Activated CD4-positive, alpha-beta memory T cell treated with anti-CD3 and anti-CD28 coated beads for 36 hours (primary cell): ENCODE measurements around the gene GJD3. TPM values are rescaled to one million over a fixed set of nuclear protein-coding genes. Genes with fewer than 3 reads are reported as not detected.
"Not testable (repeated sequence)": the region's sequence is repeated elsewhere in the genome, so short reads cannot be mapped to it uniquely, and the experiment has no call there.

Experiments used
- CTCF ChIA-PET: fragments of 350-600 bp; sonication (Branson Sonifier 250); formaldehyde crosslinking; loops from one replicate; lab custom pipeline; 2021; ENCODE audit warnings: antibody characterized with exemption, inconsistent platforms; lab: Charles Lee
- POLR2A ChIA-PET: fragments of 350-600 bp; sonication (Branson Sonifier 250); formaldehyde crosslinking; loops from one replicate; lab custom pipeline; 2021; ENCODE audit warnings: antibody characterized with exemption; lab: Charles Lee
- DNase-seq: peaks from one replicate; pipeline ENCODE4 v3.0.0-alpha.2; 2020
- H3K27ac Mint-ChIP-seq: one replicate; pipeline ENCODE4 v1.8.0; 2021; ENCODE audit warnings: mixed read lengths
- H3K27me3 Mint-ChIP-seq: one replicate; pipeline ENCODE4 v1.8.0; 2021; ENCODE audit warnings: mixed read lengths
- H3K36me3 Mint-ChIP-seq: one replicate; pipeline ENCODE4 v1.8.0; 2021; ENCODE audit warnings: mixed read lengths
- H3K4me1 Mint-ChIP-seq: one replicate; pipeline ENCODE4 v1.8.0; 2021; ENCODE audit warnings: low read depth, mixed read lengths
- H3K4me3 Mint-ChIP-seq: one replicate; pipeline ENCODE4 v1.8.0; 2021; ENCODE audit warnings: mild to moderate bottlenecking, mixed read lengths
- H3K9me3 Mint-ChIP-seq: one replicate; pipeline ENCODE4 v1.8.0; 2021; ENCODE audit warnings: mixed read lengths
- intact Hi-C: fragments of 100-400 bp; cut with micrococcal nuclease; formaldehyde crosslinking; loops from one replicate; pipeline ENCODE4 v1.15.1; 2023
- total RNA-seq, 2 experiments: library from RNA; stranded (reverse); gene quantifications; one replicate each; pipeline ENCODE4 v1.2.3, GENCODE V29; 2021

GJD3 gene
- total RNA-seq, 2 experiments from 2014 or later: 0.27 TPM; not detected in 1

DNA sequence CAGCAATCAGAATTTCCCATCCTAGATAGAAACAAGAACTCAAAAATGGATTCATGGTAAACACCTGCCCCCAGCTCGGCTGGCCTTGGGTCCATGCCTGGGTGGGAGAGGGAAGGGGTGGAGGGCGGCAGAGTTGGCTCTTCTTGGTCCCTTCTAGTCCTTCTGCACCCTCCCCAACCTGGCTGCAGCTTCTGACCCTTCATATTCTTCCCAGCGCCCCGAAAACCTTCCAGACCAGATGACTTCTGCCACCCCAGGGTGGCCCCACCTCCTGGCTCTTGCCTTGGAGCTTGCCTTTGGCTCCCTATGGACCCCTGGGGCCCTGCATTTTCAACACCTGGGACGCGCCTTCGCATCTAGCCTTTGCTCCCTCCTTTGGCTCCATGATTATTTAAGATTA, 5.4 kb upstream of the GJD3 start:
- no peak for DNase-seq

DNA sequence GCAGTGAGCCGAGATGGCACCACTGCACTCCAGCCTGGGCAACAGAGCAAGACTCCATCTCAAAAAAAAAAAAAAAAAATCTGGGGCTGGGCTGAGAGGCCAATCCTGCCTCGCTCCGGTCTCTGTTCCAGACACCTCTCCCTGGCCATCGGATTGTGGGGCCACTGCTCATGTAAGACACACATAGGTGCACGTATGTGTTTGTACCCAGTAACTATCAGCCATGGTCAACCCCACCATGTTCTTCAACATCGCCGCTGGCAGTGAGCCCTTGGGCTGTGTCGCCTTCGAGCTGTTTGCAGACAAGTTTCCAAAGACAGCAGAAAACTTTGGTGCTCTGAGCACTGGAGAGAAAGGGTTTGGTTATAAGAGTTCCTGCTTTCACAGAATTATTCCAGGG, 3.2 kb upstream of the GJD3 start:
- H3K36me3 Mint-ChIP-seq, DNase-seq, H3K27me3 Mint-ChIP-seq, POLR2A ChIA-PET, H3K27ac Mint-ChIP-seq, H3K9me3 Mint-ChIP-seq, H3K4me3 Mint-ChIP-seq, intact Hi-C loops: not testable (repeated sequence)
- CTCF ChIA-PET: interaction anchor here (0.9 kb wide), 1 partner anchor 12 kb away, joined by 3 read pairs; no protein-coding TSS in a partner anchor
- H3K4me1 Mint-ChIP-seq: peaks cover 14% of the 10 kb centered on the region

More for the DNA sequence above, 5.4 kb upstream of the GJD3 start:
- peaks cover 31% of the 10 kb centered on the region for H3K4me1 Mint-ChIP-seq
- POLR2A ChIA-PET: no interaction called here
- intact Hi-C loops: loop anchor here (5.0 kb wide), 2 partner anchors 47 to 242 kb away; partner anchors contain the start of gene TOP2A
- H3K36me3 Mint-ChIP-seq: no peaks in the 10 kb centered on the region
- H3K4me3 Mint-ChIP-seq: no peak overlapping the region
- H3K9me3 Mint-ChIP-seq: peaks cover 5% of the 10 kb centered on the region
- H3K27ac Mint-ChIP-seq: no peak overlapping the region
- CTCF ChIA-PET: interaction anchor here (0.9 to 1.6 kb wide), 4 partner anchors 7 to 190 kb away, joined by 3 to 5 read pairs (median 4); no protein-coding TSS in a partner anchor
- H3K27me3 Mint-ChIP-seq: no peaks in the 10 kb centered on the region

DNA sequence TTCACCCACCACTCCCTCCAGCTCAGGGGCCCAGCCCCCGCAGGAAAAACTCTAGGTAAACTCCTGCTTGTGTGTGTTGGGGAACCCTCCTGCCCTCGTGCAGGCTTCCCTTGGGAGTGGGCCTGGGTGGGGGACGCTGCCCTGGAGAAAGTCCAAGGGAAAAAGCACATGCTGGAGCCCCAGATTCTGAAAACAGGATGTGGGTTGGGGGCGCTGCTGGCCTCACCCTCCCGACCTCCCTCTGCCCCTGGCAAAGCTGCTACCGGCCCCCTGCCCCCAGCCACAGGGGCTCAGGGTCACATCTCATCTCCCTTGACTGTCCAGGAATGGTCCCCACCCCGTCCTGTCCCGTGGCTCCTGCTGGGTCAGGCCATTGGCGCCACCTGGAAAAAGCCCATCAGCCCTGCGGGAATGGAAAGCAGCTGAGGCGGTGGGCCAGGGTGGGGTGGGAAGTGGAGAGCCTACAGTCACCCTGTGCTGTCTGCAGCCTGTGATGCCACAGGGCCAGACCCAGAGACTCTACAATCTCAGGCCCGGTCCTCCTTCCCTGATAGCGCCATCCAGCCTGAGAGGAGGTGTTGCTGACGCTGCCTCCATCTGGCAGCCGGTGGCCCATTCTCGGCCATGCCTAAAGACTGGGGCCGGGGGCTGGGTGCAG, 2.5 kb upstream of the GJD3 start:
- intact Hi-C loops: no loop called here
- no peak overlapping the region for H3K27ac Mint-ChIP-seq
- CTCF ChIA-PET: interaction anchor here (2.3 to 3.2 kb wide), 2 partner anchors 12 to 166 kb away, joined by 7 to 24 read pairs; no protein-coding TSS in a partner anchor
- peaks cover 4% of the 10 kb centered on the region for H3K27me3 Mint-ChIP-seq
- H3K4me3 Mint-ChIP-seq: no peak overlapping the region
- H3K9me3 Mint-ChIP-seq: no peaks in the 10 kb centered on the region
- H3K4me1 Mint-ChIP-seq: peaks cover 10% of the 10 kb centered on the region
- no peak for DNase-seq
- POLR2A ChIA-PET: interaction anchor here (1.5 kb wide), 1 partner anchor 36 kb away, joined by 3 read pairs; no protein-coding TSS in a partner anchor
- no peaks in the 10 kb centered on the region for H3K36me3 Mint-ChIP-seq

DNA sequence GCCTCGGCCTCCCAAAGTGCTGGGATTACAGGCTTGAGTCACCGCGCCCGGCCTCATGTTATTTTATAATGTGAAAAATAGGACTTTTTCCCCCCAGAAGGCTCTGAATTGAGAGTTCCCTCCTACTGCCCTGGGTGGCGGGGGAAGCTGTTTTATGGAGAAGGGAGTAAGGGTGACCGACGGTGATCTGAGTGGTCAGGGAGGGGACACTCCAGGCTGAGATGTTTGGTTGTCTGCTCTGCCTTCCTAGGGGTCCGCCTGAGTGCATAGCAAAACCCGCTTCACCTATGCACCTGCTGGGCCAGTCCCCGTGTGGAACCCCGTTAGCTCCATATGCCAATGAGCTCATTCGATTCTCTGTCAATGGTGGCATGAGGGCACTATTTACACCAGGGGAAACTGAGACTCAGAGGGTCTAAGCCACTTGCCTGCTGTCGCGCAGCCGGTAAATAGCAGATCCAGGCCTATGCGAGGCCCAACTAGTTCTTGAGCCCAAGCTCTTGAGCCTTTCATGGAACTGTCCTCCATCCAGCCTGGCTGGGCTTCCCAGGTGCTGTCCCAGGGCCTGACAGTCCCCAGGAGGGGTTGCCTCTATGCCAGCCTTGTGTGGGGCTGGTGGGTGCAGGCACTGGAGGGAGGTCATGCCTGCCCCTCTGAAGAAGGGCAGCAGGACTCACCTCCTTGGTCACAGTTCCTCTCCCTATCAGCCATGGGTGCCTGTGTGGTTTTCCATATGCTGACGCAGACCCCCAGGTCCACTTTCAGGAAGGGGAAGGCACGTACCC, 1.7 kb upstream of the GJD3 start:
- H3K4me3 Mint-ChIP-seq: no peak overlapping the region
- peaks cover 7% of the 10 kb centered on the region for H3K27me3 Mint-ChIP-seq
- no peak for DNase-seq
- no peaks in the 10 kb centered on the region for H3K36me3 Mint-ChIP-seq
- H3K9me3 Mint-ChIP-seq: no peaks in the 10 kb centered on the region
- no peak overlapping the region for H3K27ac Mint-ChIP-seq
- intact Hi-C loops: no loop called here
- ChIA-PET CTCF (interaction anchor here (1.0 to 3.2 kb wide), 4 partner anchors 11 to 182 kb away, joined by 3 to 24 read pairs (median 6); partner anchors contain the start of gene TOP2A), POLR2A (interaction anchor here (1.5 kb wide), 1 partner anchor 37 kb away, joined by 3 read pairs; no protein-coding TSS in a partner anchor)
- peaks cover 6% of the 10 kb centered on the region for H3K4me1 Mint-ChIP-seq

DNA sequence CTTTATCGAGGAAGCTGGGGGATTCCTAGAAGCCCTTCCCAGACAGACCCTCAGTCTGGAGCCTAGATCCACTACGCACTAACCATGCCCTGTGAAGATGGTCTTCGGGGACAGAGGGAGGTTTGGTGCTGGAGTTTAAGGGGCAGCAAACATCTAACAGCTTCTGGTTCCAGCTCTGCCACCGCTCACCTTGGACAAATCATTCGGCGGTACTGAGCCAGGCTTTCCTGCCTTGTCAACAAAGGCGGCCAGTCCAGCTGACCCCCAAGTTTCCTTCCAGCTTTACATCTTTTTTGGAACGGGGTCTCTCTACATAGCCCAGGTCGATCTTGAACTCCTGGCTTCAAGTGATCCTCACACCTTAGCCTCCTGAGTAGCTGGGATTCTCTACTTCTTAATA, 369 bp upstream of the GJD3 start:
- no peak for DNase-seq
- Mint-ChIP-seq H3K27me3 (peaks cover 14% of the 10 kb centered on the region), H3K27ac (no peak overlapping the region), H3K9me3 (no peaks in the 10 kb centered on the region), H3K36me3 (no peaks in the 10 kb centered on the region), H3K4me1 (peaks cover 4% of the 10 kb centered on the region), H3K4me3 (no peak overlapping the region)
- intact Hi-C loops: no loop called here
- ChIA-PET CTCF (interaction anchor here (1.1 to 3.6 kb wide), 6 partner anchors 10 to 195 kb away, joined by 3 to 39 read pairs (median 6); no protein-coding TSS in a partner anchor), POLR2A (no interaction called here)

DNA sequence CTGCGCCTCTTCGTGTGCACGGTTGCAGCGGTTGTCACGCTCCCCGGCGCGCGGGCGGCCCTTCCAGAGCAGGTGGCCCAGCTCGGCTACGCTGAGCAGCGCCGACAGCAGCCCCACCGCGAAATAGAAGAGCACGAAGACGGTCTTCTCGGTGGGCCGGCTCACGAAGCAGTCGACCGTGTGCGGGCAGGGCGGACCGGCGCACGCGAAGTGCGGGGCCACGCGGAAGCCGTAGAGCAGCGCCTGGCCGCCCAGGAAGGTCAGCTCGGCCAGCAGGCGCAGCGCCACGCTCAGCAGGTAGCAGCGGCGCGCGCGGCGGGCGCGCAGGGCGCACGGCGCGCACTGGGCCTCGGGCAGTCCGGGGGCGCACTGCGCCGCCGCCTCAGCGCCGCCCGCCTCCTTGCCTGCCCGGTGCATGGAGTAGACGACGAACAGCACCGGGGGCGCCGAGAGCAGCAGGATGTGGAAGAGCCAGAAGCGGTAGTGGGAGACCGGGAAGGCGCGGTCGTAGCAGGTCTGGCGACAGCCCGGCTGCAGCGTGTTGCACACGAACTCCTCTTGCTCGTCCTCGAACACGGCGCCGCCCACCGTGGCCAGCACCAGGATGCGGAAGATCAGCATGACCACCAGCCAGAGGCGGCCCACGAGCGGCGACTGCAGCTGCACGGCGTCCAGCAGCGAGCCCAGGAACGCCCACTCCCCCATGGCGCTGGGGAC, 1.3 kb downstream of the GJD3 start:
- ChIA-PET POLR2A (interaction anchor here (1.0 to 1.3 kb wide), 3 partner anchors 10 to 170 kb away, joined by 3 to 10 read pairs (median 3); no protein-coding TSS in a partner anchor), CTCF (interaction anchor here (0.6 to 3.6 kb wide), 32 partner anchors 7 to 264 kb away, joined by 3 to 120 read pairs (median 5); partner anchors contain the start of genes IGFBP4, RARA, TOP2A and WIPF2)
- Mint-ChIP-seq H3K4me3 (peak overlapping the region; percentile 69), H3K27ac (no peak overlapping the region), H3K27me3 (peaks cover 14% of the 10 kb centered on the region), H3K9me3 (no peaks in the 10 kb centered on the region), H3K4me1 (peaks cover 8% of the 10 kb centered on the region), H3K36me3 (no peaks in the 10 kb centered on the region)
- intact Hi-C loops: no loop called here
- peak; percentile 30 for DNase-seq

DNA sequence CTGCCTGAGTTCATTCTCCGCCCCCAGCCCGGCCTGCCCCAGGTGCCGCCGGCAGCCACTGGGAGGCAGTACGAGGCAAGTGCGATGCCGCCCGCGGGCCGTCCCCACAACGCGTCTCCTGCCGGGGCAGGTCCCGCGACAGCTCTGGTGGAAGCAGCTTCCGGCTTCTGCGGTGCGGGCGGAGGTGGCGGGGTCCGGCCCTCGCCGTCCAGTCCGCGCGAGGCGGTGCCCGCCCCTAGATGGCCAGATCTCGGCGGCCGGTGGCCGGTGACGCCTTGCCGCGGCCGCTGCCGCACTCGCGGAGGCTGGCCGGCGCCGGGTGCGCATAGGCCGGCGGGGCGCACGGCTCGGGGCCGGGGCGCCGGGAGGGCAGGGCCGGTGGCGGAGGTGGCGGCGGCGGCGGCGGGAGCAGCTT, 1.8 kb downstream of the GJD3 start:
- peaks cover 14% of the 10 kb centered on the region for H3K27me3 Mint-ChIP-seq
- H3K27ac Mint-ChIP-seq: no peak overlapping the region
- peaks cover 10% of the 10 kb centered on the region for H3K4me1 Mint-ChIP-seq
- H3K9me3 Mint-ChIP-seq: no peaks in the 10 kb centered on the region
- intact Hi-C loops: loop anchor here (1.0 kb wide), 1 partner anchor 171 kb away; no protein-coding TSS in a partner anchor
- H3K36me3 Mint-ChIP-seq: no peaks in the 10 kb centered on the region
- POLR2A ChIA-PET: interaction anchor here (0.6 to 1.3 kb wide), 5 partner anchors 11 to 189 kb away, joined by 3 to 10 read pairs (median 3); no protein-coding TSS in a partner anchor
- peak overlapping the region; percentile 42 for H3K4me3 Mint-ChIP-seq
- peak; percentile 93 for DNase-seq
- CTCF ChIA-PET: interaction anchor here (0.6 to 3.6 kb wide), 35 partner anchors 8 to 264 kb away, joined by 3 to 120 read pairs (median 5); partner anchors contain the start of genes IGFBP4, RARA, TOP2A and WIPF2

DNA sequence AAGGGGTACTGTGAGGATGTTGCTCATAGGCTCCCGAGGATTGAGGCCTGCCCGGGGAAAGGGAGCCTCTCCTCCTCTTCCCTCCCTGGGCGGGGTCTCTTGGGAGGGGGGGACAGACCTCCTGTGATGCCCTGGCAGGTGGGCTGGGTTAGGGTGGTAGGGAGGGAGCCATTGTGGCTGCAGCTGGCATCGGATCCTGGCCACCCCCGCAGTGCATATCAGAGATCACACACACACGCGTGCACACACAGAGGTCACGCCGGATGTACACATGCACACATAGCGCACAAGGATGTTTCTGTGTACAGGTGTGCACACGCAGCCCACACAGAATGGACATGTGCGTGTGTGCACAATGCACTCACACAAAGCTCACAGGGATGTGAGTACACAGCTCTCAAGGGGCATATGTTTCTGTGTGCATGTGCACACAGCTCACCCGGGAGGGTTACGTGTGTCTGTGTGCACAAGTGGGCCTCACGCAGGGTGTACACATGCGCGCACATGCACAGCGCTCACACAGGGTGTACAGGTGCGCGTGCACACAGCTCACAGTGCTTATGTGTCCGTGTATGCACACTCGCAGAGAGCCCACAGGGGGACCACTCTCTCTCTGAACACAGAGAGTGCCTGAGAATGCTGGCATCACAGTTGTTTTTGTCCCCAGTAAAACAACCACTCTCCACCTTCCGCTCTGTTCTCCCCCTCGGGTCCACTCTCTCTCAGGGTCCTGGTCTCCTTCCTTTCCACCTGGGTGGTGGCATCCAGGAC, 2.4 kb downstream of the GJD3 start:
- intact Hi-C loops: loop anchor here (1.0 kb wide), 1 partner anchor 171 kb away; no protein-coding TSS in a partner anchor
- ChIA-PET POLR2A (interaction anchor here (0.5 to 1.3 kb wide), 6 partner anchors 11 to 223 kb away, joined by 3 to 10 read pairs (median 3); no protein-coding TSS in a partner anchor), CTCF (interaction anchor here (0.5 to 3.6 kb wide), 39 partner anchors 8 to 265 kb away, joined by 3 to 120 read pairs (median 4); partner anchors contain the start of genes IGFBP4, TOP2A and WIPF2)
- no peaks in the 10 kb centered on the region for H3K36me3 Mint-ChIP-seq
- H3K4me3 Mint-ChIP-seq: peak overlapping the region; percentile 42
- H3K4me1 Mint-ChIP-seq: peaks cover 10% of the 10 kb centered on the region
- peaks cover 14% of the 10 kb centered on the region for H3K27me3 Mint-ChIP-seq
- DNase-seq: no peak
- H3K27ac Mint-ChIP-seq: no peak overlapping the region
- H3K9me3 Mint-ChIP-seq: no peaks in the 10 kb centered on the region

DNA sequence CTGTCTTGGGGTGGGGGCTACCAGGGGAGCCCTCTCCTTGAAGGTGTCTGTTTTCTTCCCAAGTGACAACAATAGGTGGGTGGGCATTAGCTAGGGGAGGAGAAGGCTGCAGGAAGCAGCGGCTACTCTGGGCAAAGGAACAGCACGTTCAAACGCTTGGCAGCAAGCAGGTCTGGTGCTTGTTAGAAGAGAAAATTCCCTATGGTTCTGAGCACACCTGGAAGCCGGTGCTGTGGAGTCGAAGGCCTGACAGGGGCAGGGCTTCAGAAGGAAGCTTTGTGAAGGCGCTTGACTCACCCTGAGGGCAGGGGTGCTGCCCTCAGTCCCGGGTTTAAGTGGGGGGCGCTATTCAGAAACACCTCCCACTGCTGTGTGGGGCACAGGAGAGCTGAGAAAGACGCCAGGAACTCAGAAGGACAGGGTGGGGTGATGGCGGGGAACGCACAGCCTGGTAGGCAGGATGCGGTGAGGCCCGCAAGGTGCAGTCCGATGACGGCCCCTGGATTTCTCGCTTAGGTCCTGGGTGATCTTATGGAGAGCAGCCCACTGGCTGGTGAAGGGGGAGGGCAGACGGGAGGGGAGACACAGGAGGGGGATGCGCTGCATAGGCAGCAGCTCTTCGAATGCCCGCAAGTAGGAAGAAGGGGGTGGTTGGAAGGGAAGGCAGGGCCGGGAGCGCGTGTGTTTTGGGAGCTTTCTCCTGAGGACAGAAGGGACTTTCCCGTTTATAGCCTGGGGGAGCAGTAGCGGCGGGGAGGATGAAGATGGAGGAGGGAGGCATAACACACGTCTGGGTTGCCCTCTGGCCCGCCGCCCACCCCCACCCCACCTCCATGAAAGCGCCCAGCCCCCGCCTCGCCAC, 3.2 kb downstream of the GJD3 start:
- DNase-seq: no peak
- POLR2A ChIA-PET: no interaction called here
- H3K4me3 Mint-ChIP-seq: no peak overlapping the region

DNA sequence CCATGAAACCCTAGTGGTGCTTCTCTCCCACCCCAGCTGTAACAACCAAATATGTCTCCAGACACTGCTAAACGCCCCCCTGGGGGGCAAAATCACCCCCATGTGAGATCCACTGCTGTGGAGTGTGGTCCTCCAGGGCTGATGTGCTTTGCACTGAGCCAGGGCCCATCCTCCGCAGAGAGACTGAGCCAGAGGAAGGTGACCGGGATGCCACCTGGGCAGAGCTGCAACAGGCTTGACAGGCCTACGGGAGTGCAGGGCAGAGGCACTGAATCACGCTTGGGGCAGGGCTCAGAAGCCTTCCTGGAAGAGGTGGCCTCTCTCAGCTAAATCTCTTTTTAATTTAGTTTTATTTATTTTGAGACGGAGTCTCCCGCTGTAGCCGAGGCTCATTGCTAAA, 4.4 kb downstream of the GJD3 start:
- intact Hi-C loops: no loop called here
- Mint-ChIP-seq H3K27me3 (peaks cover 14% of the 10 kb centered on the region), H3K4me1 (peaks cover 10% of the 10 kb centered on the region), H3K27ac (no peak overlapping the region), H3K36me3 (peaks cover 3% of the 10 kb centered on the region), H3K9me3 (no peaks in the 10 kb centered on the region), H3K4me3 (no peak overlapping the region)
- ChIA-PET POLR2A (interaction anchor here (0.6 kb wide), 1 partner anchor 17 kb away, joined by 3 read pairs; no protein-coding TSS in a partner anchor), CTCF (interaction anchor here (1.1 to 9.9 kb wide), 5 partner anchors 54 to 200 kb away, joined by 3 to 241 read pairs (median 21); partner anchors contain the start of genes RARA and TOP2A)
- DNase-seq: no peak

More for the DNA sequence above, 3.2 kb downstream of the GJD3 start:
- Mint-ChIP-seq H3K4me1 (peaks cover 10% of the 10 kb centered on the region), H3K27ac (no peak overlapping the region), H3K27me3 (peaks cover 14% of the 10 kb centered on the region), H3K36me3 (no peaks in the 10 kb centered on the region), H3K9me3 (no peaks in the 10 kb centered on the region)
- CTCF ChIA-PET: interaction anchor here (0.5 to 3.6 kb wide), 20 partner anchors 15 to 259 kb away, joined by 3 to 120 read pairs (median 4); partner anchors contain the start of gene IGFBP4
- intact Hi-C loops: no loop called here
